DMS53 treated with DMSO at 0.1 percent for 48 hours (cell line): ENCODE results near the gene CECR2.
A peak's percentile ranks its signal among the peaks of the same experiment; 100 is the strongest.
"Not testable (repeated sequence)": the region's sequence is repeated elsewhere in the genome, so short reads cannot be mapped to it uniquely, and the experiment has no call there.

ENCODE experiments used
- DNase-seq: peaks from one replicate; lab custom pipeline; 2025; ENCODE audit not compliant: unreplicated experiment; lab: John Stamatoyannopoulos, UW

The CECR2 gene

GRCh38 chr22:17493419-17493981 lies 124.2 kb downstream of the CECR2 start:
- no peak for DNase-seq

- no peak for DNase-seq
Measured at GRCh38 chr22:17496841-17497240, 127.6 kb downstream of the CECR2 start.

- peak; percentile 67 for DNase-seq
Measured at GRCh38 chr22:17501679-17502285, 132.5 kb downstream of the CECR2 start.

- no peak for DNase-seq
Measured at GRCh38 chr22:17508110-17508509, 138.8 kb downstream of the CECR2 start.

- no peak for DNase-seq
Measured at GRCh38 chr22:17512960-17513359, 143.7 kb downstream of the CECR2 start.

- no peak for DNase-seq
Measured at GRCh38 chr22:17513612-17514011, 144.4 kb downstream of the CECR2 start.

GRCh38 chr22:17514084-17514483 lies 144.8 kb downstream of the CECR2 start:
- no peak for DNase-seq

- DNase-seq, result no peak
Measured at GRCh38 chr22:17518406-17518805, 149.1 kb downstream of the CECR2 start.

- not testable (repeated sequence) for DNase-seq
Measured at GRCh38 chr22:17521971-17522370, 152.7 kb downstream of the CECR2 start.

GRCh38 chr22:17523925-17524324 lies 154.7 kb downstream of the CECR2 start:
- no peak for DNase-seq

GRCh38 chr22:17536269-17536668 lies 167.0 kb downstream of the CECR2 start:
- no peak for DNase-seq

GRCh38 chr22:17537155-17537554 lies 167.9 kb downstream of the CECR2 start:
- no peak for DNase-seq

GRCh38 chr22:17540481-17540880 lies 171.2 kb downstream of the CECR2 start:
- no peak for DNase-seq

GRCh38 chr22:17541476-17541875 lies 172.2 kb downstream of the CECR2 start:
- DNase-seq, result no peak

GRCh38 chr22:17542452-17542851 lies 173.2 kb downstream of the CECR2 start:
- DNase-seq, result no peak

- no peak for DNase-seq
Measured at GRCh38 chr22:17548010-17548755, 178.9 kb downstream of the CECR2 start.

- DNase-seq, result no peak
Measured at GRCh38 chr22:17548756-17549035, 179.4 kb downstream of the CECR2 start.

GRCh38 chr22:17549183-17549582 lies 179.9 kb downstream of the CECR2 start:
- no peak for DNase-seq

- no peak for DNase-seq
Measured at GRCh38 chr22:17549655-17550054, 180.4 kb downstream of the CECR2 start.

GRCh38 chr22:17552737-17553136 lies 183.5 kb downstream of the CECR2 start:
- DNase-seq, result no peak

- no peak for DNase-seq
Measured at GRCh38 chr22:17554814-17555213, 185.6 kb downstream of the CECR2 start.

- DNase-seq, result no peak
Measured at GRCh38 chr22:17559188-17559587, 189.9 kb downstream of the CECR2 start.
